Activated CD4-positive, CD25-positive, alpha-beta regulatory T cell treated with anti-CD3 and anti-CD28 coated beads, Interleukin-2, amount 50 U/mL, for 72 hours (primary cell): ENCODE measurements around the gene GAD2.

Source experiments
- DNase-seq: peaks from one replicate; pipeline ENCODE4 v3.0.0; 2021

Gene GAD2

DNA sequence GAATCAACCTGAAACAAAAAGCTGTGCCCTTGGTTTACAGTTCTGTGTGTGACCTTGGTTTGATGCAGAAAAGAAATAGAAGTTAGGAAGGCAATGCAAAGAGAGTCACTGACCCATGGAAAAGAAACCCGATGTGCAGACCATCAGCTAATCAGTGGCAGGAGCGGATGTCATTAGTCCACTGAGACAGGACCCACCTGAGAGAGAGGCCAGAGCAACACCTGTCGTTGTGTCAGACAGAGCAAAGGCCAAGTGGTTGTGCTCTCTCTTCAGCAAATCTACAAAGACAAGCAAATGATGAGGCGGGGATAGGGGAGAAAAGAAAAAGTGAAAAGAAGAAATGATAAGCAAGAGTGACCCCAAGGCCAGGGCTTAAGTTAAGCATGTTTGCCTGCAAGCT, 8.7 kb downstream of the GAD2 start:
- no peak for DNase-seq

DNA sequence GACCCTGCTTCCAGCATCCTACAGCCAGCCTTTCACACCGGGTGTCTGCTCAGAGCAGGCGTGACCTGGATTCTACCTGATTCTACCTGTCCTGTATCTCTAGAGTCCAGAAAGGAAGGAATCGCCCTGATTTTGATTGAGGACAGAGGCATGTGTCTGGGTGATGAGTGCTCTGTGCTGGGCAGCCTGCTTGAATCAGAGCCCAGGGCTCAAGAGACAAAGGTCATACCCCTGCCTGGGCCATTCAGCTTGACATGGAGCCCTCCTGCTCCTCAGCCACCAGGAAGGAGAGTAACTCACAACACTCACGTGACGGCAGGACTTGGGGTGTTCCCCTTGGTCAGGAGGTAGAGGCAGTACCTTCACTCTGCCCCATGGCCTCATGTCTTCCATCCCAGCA, 11.2 kb downstream of the GAD2 start:
- no peak for DNase-seq

DNA sequence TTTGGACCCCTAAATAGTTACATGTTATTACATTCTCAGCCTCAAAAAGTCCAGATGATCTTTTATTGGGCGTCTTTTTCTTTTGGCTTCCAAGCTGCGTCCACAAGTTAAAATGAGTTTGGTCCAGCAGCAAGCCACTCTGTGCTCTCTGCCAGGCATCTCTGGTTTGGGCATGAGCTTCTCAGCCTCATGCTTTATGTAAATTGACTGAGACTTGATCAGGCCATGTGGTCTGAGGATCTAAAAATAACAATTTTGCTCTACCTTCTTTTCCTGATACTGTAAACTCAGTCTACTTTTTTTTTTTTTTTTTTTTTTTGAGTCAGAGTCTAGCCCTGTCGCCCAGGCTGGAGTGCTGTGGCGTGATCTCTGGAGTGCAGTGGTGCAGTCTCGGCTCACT, 15.6 kb downstream of the GAD2 start:
- no peak for DNase-seq

DNA sequence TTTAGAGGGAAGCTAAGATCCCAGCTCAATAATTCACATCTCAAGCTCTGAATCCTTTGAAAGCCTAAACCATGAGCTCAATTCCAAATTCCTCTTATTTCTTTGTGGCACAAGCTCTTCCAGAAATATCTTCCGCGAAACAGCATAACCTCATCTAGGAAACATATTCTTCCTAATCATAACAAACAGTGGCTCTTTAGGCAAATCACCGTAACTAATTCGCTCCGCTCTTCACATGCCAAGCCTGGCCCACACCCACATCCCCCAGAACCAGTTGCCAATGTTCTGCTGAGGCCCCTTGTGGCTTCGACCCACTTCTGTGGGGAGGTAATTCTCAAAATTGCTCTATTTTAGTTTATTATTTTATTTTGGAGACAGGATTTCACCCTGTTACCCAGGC, 19.2 kb downstream of the GAD2 start:
- no peak for DNase-seq

DNA sequence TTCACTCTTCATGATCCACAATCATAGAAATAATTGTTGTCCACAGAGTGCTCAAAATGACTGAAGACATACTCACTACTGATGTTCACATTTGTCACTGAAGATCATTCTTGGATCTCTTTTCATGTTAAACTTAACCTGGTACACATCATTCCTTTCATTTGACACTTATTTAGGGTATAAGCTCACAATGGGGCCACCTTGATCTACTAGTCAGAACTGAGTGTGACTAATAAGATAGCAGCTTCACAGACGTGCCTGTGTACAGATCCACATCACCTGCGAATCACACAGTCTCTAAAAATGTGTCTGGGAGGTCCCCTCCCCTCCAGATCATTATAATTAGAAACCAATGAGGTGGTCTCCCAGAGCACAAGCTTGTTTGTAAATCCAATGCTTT, 21.8 kb downstream of the GAD2 start:
- no peak for DNase-seq

DNA sequence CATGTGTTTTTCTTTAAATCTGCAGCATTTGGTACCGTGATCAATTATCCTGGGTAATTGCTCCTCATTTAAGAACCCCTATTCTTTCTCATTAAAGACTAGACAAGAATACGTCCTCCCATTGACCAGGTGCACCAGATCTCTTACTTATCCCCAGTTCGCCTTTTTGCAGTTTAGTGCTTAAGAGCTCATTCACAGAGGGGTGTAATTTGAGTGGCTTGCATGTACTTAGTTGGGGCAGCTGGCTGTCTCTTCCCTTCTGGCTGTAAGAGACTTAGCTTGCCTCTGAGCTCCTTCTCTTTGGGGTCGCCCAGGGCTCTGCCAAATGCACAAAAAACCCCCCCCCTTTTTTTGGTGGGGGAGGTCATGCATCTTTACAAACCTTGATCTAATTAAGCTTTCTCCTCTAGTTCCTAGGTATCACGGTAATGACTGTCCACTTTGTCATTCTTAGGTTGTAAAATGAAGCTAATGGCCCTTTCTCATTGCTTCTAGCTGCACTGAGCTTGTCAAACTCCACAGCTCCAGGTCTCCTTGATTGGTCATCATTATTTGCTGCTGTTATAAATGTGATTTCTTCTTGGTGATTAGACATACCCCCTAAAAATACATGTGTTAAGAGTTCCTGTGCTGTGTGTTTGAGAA, 26.3 kb downstream of the GAD2 start:
- no peak for DNase-seq

DNA sequence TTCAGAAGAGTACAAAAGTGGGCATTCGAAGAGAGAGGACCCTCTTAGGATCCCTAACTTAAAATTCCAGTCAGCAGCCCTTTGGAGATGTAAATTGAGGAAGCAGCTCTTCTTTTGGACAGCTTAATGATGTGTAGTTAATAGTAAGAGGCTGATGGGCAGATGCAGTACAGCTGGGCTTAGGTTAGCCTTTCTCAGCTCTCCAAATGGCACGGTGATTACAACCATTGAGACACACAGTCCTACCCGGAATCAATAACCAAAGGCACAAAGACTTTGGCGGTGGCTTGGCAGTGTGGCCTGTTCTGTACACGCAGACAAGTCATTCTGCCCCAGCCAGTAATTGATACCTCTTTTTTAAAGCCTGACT, 26.8 kb downstream of the GAD2 start:
- no peak for DNase-seq

DNA sequence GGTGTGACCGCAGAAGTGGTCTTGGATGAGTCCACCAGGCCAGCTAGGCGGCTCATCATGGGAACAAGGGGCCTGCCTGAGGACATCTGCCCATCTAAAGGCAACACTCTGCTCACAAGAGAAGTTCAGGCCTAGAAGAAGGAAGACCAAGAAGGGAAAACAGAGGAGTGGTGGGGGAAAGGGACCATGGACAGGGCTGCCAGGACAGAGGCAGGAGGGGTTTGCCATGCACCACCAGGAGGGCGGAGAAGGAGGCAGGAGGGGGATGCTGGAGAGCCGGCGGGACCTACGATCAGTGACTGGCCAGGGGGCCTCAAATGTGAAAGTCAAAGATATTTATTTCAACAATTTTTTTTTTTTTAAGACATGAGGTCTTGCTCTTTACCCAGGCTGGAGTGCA, 33.1 kb downstream of the GAD2 start:
- DNase-seq = no peak

DNA sequence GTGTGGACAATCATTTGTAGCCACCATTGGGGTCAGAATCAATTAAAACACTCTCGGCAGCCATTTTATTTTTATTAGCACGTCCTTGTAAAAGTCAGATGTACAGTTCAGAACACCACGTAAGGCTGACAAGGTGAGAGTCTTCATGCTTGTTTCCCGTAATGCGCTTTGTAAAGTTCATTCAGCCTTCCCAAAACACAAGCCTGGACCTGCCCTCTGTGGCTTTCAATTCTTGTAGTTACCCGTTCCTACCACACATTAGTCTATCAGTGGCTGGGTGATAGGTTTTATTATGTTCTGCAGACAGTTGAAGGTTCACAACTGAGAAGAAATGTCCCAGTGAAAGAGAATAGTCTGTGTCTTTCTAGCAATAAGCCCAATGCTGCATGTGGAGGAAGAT, 35.4 kb downstream of the GAD2 start:
- DNase-seq = no peak

DNA sequence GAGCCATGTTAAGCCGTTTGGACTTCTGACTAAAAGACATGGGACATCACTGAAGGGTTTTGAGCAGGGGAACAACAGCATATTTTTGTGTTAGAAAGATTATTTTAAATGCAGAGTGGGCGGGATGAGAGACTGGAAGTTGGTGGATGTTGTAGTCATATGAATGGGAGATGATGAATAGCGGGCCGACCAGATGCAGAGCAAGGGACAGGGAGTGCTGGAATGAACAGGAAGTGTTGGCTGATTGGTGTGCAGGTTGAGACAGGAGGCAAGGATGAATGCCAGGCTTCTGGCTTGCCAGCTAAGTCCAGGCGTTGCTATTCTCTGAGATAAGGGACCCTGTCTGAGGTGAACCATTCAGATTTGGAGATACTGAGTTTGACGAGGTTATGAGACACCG, 38.0 kb downstream of the GAD2 start:
- no peak for DNase-seq

DNA sequence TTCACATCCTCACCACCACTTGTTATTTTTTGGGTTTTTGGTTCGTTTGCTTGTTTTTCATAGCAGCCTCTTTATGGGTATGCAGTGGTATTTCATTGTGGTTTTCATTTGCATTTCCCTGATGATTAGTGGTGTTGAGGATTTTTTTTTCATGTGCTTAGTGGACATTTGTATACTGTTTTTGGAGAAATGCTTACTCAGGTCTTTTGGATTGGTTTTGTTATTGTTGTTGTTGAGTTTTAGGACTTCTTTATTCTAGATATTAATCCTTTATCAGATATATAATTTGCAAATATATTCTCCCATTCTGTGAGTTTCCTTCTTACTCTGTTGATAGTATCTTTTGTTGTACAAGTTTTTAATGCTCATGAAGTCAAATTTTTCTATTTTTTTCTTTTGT, 42.8 kb downstream of the GAD2 start:
- no peak for DNase-seq

DNA sequence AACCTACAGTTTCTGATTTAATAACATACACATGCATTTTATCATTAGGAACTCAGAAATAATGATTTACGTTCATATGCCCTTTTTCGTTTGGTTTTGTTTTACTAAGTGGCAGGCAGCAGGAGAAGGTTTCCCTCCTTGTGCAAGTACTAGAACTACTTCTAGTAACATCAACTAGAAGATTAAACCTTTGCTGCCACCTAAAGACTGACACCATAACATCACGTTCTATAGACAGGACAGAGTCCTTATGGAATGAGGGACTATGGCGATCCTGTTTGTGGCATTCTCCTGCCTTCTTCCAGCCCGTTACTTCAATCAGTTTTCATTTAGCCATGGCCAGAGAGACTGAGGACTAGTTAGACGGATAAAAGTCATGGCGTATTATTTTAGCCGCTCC, 53.2 kb downstream of the GAD2 start:
- no peak for DNase-seq

DNA sequence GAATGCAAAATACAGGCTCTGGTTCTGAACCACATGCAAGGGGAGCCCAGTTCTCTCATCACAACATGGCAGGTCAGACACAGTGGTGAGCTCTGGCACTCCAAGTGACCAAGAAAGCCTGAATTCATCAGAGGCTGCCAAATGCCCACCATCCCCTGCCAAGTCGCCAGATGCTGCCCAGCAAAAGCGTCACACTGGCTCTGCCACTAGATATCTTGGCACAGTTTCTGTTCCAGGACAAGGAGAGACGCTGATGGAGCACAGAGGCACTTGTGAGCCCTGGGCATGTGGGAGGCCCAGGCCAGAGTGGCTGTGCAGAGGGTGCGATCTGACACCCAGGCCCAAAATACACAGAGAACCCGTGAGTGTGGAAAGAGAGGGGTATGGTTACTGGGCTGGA, 57.8 kb downstream of the GAD2 start:
- no peak for DNase-seq

DNA sequence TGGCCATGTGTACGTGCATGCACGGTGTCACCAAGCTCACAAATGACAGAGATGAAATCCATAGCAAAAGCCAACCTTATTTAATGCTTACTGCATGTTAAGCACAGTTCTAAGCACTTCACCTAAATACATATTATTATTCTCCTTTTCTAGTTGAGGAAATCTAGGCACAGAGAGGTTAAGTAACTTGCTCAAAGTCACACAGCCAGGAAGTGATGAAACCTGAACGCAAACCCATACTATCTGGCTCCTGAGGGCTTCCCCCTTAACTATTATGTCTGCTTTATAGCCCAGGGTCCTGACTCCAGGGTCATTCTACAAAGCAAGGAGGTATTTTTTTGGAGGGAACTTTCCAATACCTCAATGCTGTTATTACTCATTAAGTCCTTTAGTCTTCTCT, 61.7 kb downstream of the GAD2 start:
- no peak for DNase-seq

DNA sequence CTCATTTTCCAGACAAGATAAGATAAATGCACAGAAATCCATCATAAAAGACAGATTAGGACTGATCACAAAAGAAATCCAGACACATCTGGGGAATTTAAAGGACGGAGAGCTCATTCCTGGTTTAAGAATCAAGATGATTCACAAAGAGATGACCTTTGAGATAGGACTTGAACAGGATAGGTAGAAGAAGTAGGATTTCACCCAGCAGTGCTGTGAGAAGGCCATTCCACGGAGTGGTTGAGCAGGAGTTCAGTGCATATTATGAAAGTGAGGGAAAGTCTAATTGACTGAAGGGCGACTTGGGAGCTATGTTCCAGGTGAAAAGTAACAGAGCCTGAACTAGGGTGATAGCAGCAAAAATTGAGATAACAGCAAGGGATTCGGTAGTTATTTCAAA, 73.7 kb downstream of the GAD2 start:
- no peak for DNase-seq

DNA sequence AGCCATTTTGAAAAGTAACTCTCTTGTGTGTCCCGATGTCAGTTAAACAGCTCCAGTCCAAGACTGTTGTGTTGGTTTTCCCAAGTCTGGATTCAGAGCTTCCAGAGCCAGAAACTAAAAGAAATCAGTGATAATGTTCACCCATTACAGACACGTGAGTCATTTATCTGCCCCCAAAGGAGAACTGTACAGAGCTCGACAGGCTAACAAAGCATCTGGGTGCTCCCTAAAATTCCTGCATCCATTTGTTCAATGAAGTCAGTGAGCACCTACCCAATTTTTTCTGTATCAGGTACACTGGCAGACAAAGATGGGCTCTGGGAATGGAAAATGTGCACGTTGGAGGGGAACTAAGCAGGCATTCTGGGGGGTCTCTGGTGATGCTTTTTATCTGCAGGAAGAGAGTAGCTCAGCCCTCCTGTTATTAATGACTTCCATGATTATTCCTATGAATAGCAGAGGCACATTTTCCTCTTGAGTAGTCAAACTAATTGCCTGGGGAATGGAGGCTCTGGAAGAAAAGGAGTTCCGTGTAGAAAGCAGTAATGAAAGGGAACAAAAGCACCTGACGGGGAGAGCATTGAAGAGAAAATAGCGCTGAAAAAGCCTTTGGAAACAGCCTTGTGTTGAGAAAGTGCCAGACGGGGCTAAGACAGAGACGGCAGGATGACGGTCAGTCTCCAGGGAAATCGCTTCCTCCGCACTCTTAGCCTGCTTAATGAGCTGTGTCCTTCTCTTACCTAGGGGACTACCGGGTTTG, 75.3 kb downstream of the GAD2 start:
- no peak for DNase-seq

DNA sequence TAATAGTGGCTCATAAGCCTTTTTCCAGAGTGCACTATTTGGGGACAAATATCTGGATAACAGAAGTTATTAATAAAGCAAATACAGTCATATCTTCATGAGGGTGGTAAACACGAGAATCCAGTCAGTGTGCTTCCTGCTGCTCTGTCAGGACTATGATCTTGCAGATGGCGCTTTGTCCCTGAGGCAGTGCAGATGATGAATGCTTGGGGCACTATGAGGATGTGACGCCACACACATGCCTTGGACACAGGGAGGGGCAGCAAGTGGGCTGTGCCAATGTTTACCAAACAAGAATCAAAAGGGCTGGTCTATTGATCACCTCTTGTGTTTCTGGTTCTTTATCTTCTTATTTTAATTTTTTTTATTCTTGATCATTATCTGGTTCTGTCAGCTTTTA, 79.8 kb downstream of the GAD2 start:
- DNase-seq = no peak

DNA sequence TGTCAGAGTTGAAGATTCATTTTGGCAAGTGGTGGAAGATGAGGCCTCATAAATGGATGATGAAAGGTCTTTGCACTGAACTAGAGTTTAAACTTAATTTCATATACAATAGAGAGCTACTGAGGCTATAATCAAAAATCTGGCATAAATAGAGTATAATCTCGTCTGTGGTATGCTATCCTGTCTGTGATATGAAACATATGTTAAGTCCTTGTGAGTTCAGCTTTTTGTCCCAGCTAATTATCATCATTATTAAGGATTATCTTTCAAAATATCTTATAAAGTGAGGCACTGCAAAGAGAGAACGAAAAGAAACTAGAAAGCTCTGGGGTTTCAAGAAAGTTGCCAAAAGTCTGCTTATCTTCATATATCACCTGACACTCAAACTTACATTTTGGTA, 83.4 kb downstream of the GAD2 start:
- no peak for DNase-seq

DNA sequence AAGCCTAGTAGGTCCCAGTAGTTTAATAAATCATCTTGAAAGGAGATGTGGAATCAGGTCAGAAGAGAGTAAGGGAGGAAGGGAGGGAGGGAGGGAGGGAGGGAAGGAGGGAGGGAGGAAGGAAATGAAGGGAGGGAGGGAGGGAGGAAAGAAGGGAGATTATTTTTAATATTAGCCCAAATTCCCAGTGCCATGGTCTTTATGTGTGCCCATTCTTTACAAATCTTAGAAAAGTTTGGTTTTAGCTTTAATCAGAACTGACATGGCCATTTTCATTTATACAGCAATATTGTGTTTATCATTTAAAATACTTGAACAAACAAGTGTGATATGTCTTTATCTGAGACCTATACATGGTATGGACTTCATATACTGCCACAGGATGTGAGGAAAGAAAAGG, 86.8 kb downstream of the GAD2 start:
- no peak for DNase-seq

DNA sequence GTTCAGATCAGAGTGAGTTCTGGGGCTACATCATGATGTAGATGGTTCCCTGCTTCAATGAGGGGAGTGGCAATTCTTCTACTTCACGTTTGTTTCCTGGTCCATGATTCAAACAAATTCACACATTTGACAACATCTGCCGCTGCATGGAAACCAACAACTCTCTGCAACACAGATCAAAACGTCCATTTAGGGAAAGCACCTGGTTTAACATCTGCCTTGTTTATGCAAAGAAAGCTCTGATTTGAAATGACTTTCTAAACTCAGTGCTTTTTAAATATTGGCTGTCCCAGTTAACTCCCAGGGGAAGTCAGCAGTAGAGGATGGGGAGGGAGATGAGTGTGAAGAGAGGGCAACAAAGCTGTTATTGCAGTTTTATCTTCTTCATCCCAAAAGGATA, 93.8 kb downstream of the GAD2 start:
- DNase-seq = no peak

DNA sequence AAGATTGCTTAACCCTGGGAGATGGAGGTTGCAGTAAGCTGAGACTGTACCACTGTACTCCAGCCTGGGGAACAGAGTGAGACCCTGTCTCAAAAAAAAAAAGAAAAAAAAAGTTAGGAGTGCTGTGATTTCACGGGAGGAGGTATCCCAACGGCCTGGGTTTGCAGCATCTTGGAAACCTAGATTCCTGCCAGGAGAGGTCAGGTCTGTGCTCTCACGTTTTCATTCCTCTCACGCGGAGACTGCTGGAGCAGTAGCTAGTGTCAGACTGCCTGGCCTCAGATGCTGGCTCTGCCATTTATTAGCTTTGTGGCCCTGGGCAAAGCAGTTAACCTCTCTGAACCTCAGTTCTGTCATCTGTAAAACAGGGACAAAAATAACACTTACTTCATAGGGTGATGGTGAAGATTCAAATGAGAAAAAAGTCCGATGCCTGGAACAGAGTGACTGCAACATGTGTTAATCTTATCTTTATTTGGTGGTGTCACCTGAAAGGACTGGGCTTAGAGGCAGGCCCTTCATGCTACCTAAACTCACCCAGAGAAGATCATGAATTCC, 94.9 kb downstream of the GAD2 start:
- DNase-seq = no peak

DNA sequence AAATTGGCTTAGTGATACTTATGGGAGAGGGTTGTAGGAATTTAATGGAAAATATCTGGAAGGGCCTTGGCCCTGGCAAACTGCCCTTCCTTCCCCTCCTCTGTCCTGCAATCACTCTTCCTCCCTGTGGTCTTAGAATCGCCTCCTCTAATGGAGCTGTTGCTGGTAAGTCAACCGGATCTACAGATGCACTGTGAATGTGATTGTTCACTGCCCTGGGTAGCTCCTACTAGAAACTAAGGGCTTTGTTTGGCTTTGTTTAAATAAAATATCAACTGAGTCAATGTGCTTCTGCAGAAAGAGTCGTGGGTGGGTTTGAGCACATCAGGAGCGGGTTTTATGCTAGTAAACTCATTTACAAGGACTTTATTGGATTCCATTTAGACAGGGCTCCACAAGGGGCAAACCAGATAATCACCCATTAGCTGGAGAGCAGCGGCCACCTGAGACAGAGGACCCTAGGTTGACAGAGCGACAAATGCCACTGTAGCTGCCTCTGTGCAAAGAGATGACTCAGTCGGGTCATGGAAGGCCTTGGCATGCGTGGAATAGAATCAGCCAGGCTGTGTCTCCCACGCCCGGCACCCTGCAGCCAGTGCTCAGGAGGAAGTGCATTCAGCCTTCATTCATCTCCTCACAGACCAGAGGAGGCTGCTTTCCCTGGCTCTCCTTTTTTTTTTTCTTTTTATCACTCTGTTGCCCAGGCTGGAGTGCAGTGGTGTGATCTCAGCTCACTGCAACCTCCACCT, 97.9 kb downstream of the GAD2 start:
- DNase-seq = no peak

DNA sequence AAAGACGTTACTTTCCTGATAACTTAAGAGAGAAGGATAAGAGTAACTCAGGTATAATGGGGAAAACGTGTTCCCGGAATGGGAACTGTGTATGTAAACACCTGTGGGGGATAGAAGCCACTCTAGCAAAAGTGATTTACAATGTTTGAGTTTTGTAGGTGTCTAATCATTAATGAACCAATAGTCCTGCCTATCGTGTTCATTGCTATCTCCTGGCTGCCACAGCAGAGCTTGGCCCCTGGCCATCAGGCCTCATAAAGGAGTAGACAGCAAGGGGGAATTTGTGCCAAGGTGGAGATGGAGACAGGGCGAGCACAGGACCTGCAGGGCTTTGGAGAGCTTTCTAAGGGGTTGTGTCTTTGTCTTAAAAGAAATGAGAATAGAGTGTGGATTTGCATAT, 102.1 kb downstream of the GAD2 start:
- DNase-seq = no peak

DNA sequence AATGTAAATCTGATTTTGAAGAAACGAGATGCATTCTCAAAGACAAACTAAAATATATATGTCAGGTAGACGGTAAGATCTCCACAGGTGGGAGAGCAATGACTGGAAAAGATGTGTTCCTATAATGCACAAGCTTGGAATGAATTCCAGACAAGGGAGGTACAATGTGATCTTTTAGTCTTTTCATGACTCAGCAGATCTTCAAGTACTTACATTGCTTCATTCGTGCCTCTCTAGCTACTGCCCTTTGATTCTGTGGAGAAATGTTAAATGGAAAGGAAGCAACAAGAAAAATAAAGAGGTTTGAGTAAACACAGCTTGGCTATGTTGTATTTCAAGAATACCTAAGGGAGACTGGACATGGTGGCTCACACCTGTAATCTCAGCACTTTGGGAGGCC, 106.6 kb downstream of the GAD2 start:
- no peak for DNase-seq
